ENCODE data around the gene GPX3.

- no peak for TF ChIP-seq POLR2A (IDR thresholded peaks at IDR 0.05)
- no peak for TF ChIP-seq CTCF (IDR thresholded peaks at IDR 0.05)
These were observed 57.0 kb downstream of the GPX3 start for GRCh38 chr5:151077419-151077818.
